GM12865 (cell line): ENCODE data around the gene RAB6B.

Source experiments
- DNase-seq: peaks from one replicate; pipeline ENCODE4 v3.0.0; 2010; ENCODE audit warnings: low read depth
- H3K4me3 ChIP-seq: 2 replicates; pipeline ENCODE4 v1.5.1; 2011; ENCODE audit warnings: mild to moderate bottlenecking, low read depth, low read length, control low read depth
- CTCF ChIP-seq: IDR thresholded peaks from 2 replicates; pipeline ENCODE4 v1.5.1; 2011; ENCODE audit warnings: low read length, control low read depth, low read depth, inconsistent platforms; ENCODE audit not compliant: insufficient read depth; ENCODE audit errors: missing control alignments

RAB6B gene

DNA sequence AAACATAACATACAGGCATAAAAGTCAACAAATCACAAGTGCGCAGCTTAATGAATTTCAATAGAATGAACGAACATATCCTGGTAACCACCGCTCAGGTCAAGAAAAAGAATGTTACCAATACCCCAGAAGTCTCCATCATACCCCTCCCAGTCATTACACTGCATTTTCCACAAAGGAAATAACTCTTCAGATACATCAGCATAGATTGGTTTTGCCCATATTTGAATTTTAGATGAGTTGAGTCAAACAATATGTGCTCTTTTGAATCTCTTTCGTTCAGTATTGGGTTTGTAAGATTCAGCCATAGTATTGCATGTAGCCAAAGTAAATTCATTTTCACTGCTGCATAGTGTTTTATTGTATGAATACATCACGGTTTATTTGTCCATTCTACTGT is 6.2 kb upstream of the RAB6B start:
- no peak for DNase-seq
- no peak for TF ChIP-seq CTCF
- no peak overlapping the region for H3K4me3 ChIP-seq

DNA sequence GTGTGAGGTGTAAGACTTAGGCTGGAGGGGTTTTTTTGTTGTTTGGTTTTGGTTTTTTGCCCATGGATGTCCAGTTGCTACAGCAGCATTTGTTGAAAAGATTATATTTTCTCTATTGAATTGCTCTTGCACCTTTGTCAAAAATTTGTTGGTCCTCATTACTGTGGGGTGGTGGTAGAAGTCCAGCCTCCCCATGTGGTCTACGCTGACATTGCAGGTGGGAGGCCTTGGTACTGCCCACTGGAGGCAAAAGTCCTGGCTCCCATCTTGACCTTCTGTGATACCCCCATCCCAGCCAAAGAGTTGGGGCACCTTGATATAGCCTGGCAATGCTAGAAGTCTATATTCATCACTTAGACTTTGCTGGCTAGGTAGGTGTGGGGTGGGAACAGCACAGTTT is 5.4 kb upstream of the RAB6B start:
- DNase-seq, result no peak
- H3K4me3 ChIP-seq, result no peak overlapping the region
- peak; percentile 33 for TF ChIP-seq CTCF

DNA sequence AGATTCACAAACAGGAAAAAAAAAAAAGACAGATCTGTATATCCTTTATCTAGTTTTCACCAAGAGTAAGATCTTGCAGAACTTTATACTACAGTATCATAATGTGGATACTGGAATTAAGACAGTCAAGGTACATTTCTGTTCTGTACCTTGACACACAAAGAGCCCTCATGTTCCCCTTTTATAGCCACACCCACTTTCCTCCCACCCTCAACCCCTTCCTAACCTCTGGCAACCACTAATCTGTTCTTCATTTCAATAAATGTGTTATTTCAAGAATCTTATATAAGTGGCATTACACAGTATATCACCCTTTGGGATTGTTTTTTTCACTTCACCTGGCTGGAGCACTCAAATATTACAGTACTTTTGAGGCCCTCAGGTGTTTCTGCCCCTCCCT is 3.6 kb upstream of the RAB6B start:
- H3K4me3 ChIP-seq, result no peak overlapping the region
- TF ChIP-seq CTCF, result no peak
- DNase-seq, result no peak

GRCh38 chr3:133897547-133897946 is 1.9 kb upstream of the RAB6B start:
- TF ChIP-seq CTCF, result no peak

GRCh38 chr3:133896002-133896761 is 500 bp upstream of the RAB6B start:
- no peak for TF ChIP-seq CTCF
- no peak for DNase-seq
- H3K4me3 ChIP-seq, result peak overlapping the region; percentile 47

More at GRCh38 chr3:133897547-133897946, 1.9 kb upstream of the RAB6B start:
- no peak for DNase-seq
- H3K4me3 ChIP-seq, result no peak overlapping the region

- no peak overlapping the region for H3K4me3 ChIP-seq
- TF ChIP-seq CTCF, result no peak
Observed at GRCh38 chr3:133894353-133895207, 1.1 kb downstream of the RAB6B start.

More at GRCh38 chr3:133894353-133895207, 1.1 kb downstream of the RAB6B start:
- no peak for DNase-seq
